ENCODE measurements around the gene SHB. TPM values are rescaled to one million over a fixed set of nuclear protein-coding genes. Genes with fewer than 3 reads are reported as not detected.

SHB gene
- total and polyA plus RNA-seq, 2 of the 13 experiments (the other 11 are each of a cell fraction or from before 2014, with no cell fraction given) = 19.4 to 20.7 TPM

GRCh38 chr9:37936376-37936775 is 132.7 kb downstream of the SHB start (continued):
- TF ChIP-seq AHR (CRISPR knock-in tag; IDR thresholded peaks at IDR 0.05) (no peak), ZNF512 (CRISPR knock-in tag; IDR thresholded peaks at IDR 0.05) (no peak)

GRCh38 chr9:37935096-37935495 is 133.9 kb downstream of the SHB start:
- in situ Hi-C loops (cut with HindIII; ENCODE audit: extremely low pct_ligation_motif_present, low pct_unique_long_range_greater_than_20kb) (no loop called here), intact Hi-C loops (cut with micrococcal nuclease; ENCODE audit: unreplicated experiment) (no loop called here)
- BruUV-seq (replicated peaks) = no TSS peak
- H3K27ac ChIP-seq (ENCODE audit: extremely low read length, insufficient read depth, low read length) = no peak overlapping the region
- no peak overlapping the region for H3K4me2 ChIP-seq (ENCODE audit: low read depth, low read length)
- 0 out of 2 replicates have a peak, but pooled peaks cover 4% of the 10 kb centered on the region for H4K20me1 ChIP-seq (ENCODE audit: insufficient read depth, low read length)
- no peaks in the 10 kb centered on the region for H3K9me3 ChIP-seq (ENCODE audit: low read length)
- H3K36me3 ChIP-seq (replicated peaks in 1 of 2; ENCODE audit: control insufficient read depth in 1 of 2, insufficient read depth in 2 of 2, low read length in 2 of 2) = peaks cover 26 to 73% of the 10 kb centered on the region in 2 experiments
- no peak overlapping the region for H3K9ac ChIP-seq (ENCODE audit: insufficient read depth, low read depth, low read length)
- ATAC-seq (no peak), DNase-seq (ENCODE audit: low spot score) (no peak), FAIRE-seq (no peak)
- TF ChIP-seq RBM22 (optimal IDR thresholded peaks at IDR 0.05; ENCODE audit: low read length) = peak; percentile 52
- no peak for TF ChIP-seq ZMAT3 (CRISPR knock-in tag; conservative IDR thresholded peaks at IDR 0.05)
- TF ChIP-seq RNF2 (conservative IDR thresholded peaks at IDR 0.05; ENCODE audit: low read depth) = no peak
- no peak for TF ChIP-seq THRA (CRISPR knock-in tag; IDR thresholded peaks at IDR 0.05; ENCODE audit: borderline replicate concordance)
- peak in 1 of 2 experiments; percentile 31; a peak in 1 of 4 replicates for TF ChIP-seq POLR2A (IDR thresholded peaks at IDR 0.05; ENCODE audit: insufficient read depth in 1 of 2, low read depth in 2 of 2, low read length in 2 of 2)
- TF ChIP-seq ZNF552 (CRISPR knock-in tag; IDR thresholded peaks at IDR 0.05; ENCODE audit: borderline replicate concordance) = no peak
- TF ChIP-seq U2AF1 (optimal IDR thresholded peaks at IDR 0.05; ENCODE audit: low read depth, low read length) = no peak
- no peak for TF ChIP-seq NFE2L1 (CRISPR knock-in tag; IDR thresholded peaks at IDR 0.05; ENCODE audit: borderline replicate concordance)
- no peaks in the 10 kb centered on the region for H3K27me3 ChIP-seq (ENCODE audit: control insufficient read depth in 1 of 2, insufficient read depth in 2 of 2, low read length in 2 of 2)
- whole genome bisulfite sequencing (ENCODE audit: low lambda C conversion rate) = 93% methylated on average over 14 of the region's 14 CpGs
- no peak overlapping the region for H3K4me3 ChIP-seq (replicated peaks in 1 of 3; ENCODE audit: insufficient read depth in 1 of 3, low read depth in 2 of 3, low read length in 3 of 3)
- ChIA-PET POLR2A (no interaction called here), CTCF (ENCODE audit: low intra/inter-chr PET ratio, low total read pairs) (no interaction called here)
- no peaks in the 10 kb centered on the region for H3K79me2 ChIP-seq (ENCODE audit: insufficient read depth, low read length)
- H2AFZ ChIP-seq (ENCODE audit: low read length) = no peak overlapping the region
- peaks cover 7% of the 10 kb centered on the region for H3K4me1 ChIP-seq (ENCODE audit: insufficient read depth, low read length)

Measured in HepG2 (cell line).